GM12878 (cell line): ENCODE data around the gene ARHGAP30. TPM values are rescaled to one million over a fixed set of nuclear protein-coding genes. Genes with fewer than 3 reads are reported as not detected.

Experiments used
- ATAC-seq: fragments of 200-7000 bp; cut with Tn5 transposase; 3 replicates; pipeline ENCODE4 v1.9.1; 2020; ENCODE audit warnings: mild to moderate bottlenecking, moderate library complexity
- BruUV-seq: library from RNA; stranded (reverse); fragments of 400-500 nt; replicated peaks from 2 replicates; lab custom pipeline; 2021; lab: Mats Ljungman, UMichigan
- CTCF ChIA-PET: fragments of 300-600 bp; sonication (Branson Sonifier 250); formaldehyde crosslinking; extraction: SDS; loops from one replicate; lab custom pipeline; 2021; ENCODE audit warnings: inconsistent platforms; lab: Yijun Ruan, JAX
- POLR2A ChIA-PET: fragments of 350-600 bp; formaldehyde crosslinking; extraction: SDS; loops from one replicate; lab custom pipeline; 2021; ENCODE audit warnings: inconsistent platforms; lab: Charles Lee
- RAD21 ChIA-PET: fragments of 300-600 bp; sonication (Branson Sonifier 250); formaldehyde crosslinking; loops from one replicate; lab custom pipeline; 2023; ENCODE audit warnings: antibody characterized with exemption; ENCODE audit not compliant: unreplicated experiment; lab: Charles Lee
- SMC1A ChIA-PET: fragments of 300-600 bp; sonication (Branson Sonifier 250); formaldehyde crosslinking; loops from one replicate; lab custom pipeline; 2023; ENCODE audit not compliant: unreplicated experiment, uncharacterized antibody; lab: Charles Lee
- DNase-seq: peaks from one replicate; pipeline ENCODE4 v3.0.0-alpha.2; 2011; ENCODE audit warnings: low read depth, low spot score
- FAIRE-seq: peaks from 3 replicates; lab custom pipeline; 2011; peaks lifted over from hg19 to GRCh38; lab: Jason Lieb, UNC
- H2AFZ ChIP-seq: 2 replicates; pipeline ENCODE4 v1.6.0; 2011; ENCODE audit warnings: low read depth, low read length, control low read depth; ENCODE audit not compliant: control insufficient read depth
- H3K27ac ChIP-seq: 2 replicates; pipeline ENCODE4 v1.5.1; 2011; ENCODE audit warnings: control low read depth; ENCODE audit not compliant: control insufficient read depth, insufficient read depth
- H3K27me3 ChIP-seq, 2 experiments: replicated peaks in 1 of 2; 2 replicates each; pipeline versions ENCODE4 v1.6.0 to v1.6.1; 2011; ENCODE audit warnings: low read length in 1 of 2; ENCODE audit not compliant: control insufficient read depth in 2 of 2, insufficient read depth in 2 of 2
- H3K36me3 ChIP-seq, 2 experiments: 2 replicates each; pipeline ENCODE4 v1.5.1; 2011; ENCODE audit warnings: low read length in 1 of 2; ENCODE audit not compliant: control insufficient read depth in 2 of 2, insufficient read depth in 2 of 2
- H3K4me1 ChIP-seq: 2 replicates; pipeline ENCODE4 v1.6.1; 2011; ENCODE audit warnings: mild to moderate bottlenecking, low read length, moderate library complexity, mixed read lengths; ENCODE audit not compliant: control insufficient read depth, insufficient read depth
- H3K4me2 ChIP-seq: 2 replicates; pipeline ENCODE4 v1.6.0; 2011; ENCODE audit warnings: control low read depth; ENCODE audit not compliant: control insufficient read depth, insufficient read depth
- H3K4me3 ChIP-seq: fragments of 200-600 bp; sonication (generic); 2 replicates; pipeline ENCODE4 v1.5.1; 2016
- H3K79me2 ChIP-seq: 2 replicates; pipeline ENCODE4 v1.6.0; 2011; ENCODE audit warnings: low read length; ENCODE audit not compliant: control insufficient read depth, insufficient read depth
- H3K9ac ChIP-seq: 2 replicates; pipeline ENCODE4 v1.8.0; 2011; ENCODE audit warnings: low read length, control low read depth, mixed read lengths; ENCODE audit not compliant: control insufficient read depth, insufficient read depth
- H3K9me3 ChIP-seq: replicated peaks from 3 replicates; pipeline ENCODE4 v1.5.1; 2011; ENCODE audit warnings: mild to moderate bottlenecking, low read length; ENCODE audit not compliant: control insufficient read depth, insufficient read depth
- H4K20me1 ChIP-seq: 2 replicates; pipeline ENCODE4 v1.6.0; 2011; ENCODE audit not compliant: control insufficient read depth, insufficient read depth
- CEBPB ChIP-seq, 2 experiments: fragments of 150-350 bp in 1 of 2; IDR thresholded peaks; 2 replicates each; pipeline ENCODE4 v1.6.1; 2012 to 2014; ENCODE audit warnings: low read depth in 2 of 2, low read length in 2 of 2, borderline replicate concordance in 1 of 2, inconsistent platforms in 1 of 2
- IKZF2 ChIP-seq, 2 experiments: fragments of 450-650 bp; IDR thresholded peaks; 2 replicates each; pipeline ENCODE4 v1.6.1; 2017; ENCODE audit warnings: mild to moderate bottlenecking in 2 of 2, moderate library complexity in 2 of 2
- MEF2A ChIP-seq: IDR thresholded peaks from 2 replicates; pipeline ENCODE4 v1.6.1; 2011; ENCODE audit warnings: low read depth, mild to moderate bottlenecking, low read length, moderate library complexity; ENCODE audit not compliant: insufficient read depth
- PML ChIP-seq: IDR thresholded peaks from 2 replicates; pipeline ENCODE4 v1.6.1; 2012; ENCODE audit warnings: low read length, inconsistent platforms
- POLR2AphosphoS5 ChIP-seq: IDR thresholded peaks from 2 replicates; pipeline ENCODE4 v1.6.1; 2011; ENCODE audit warnings: mild to moderate bottlenecking, low read length, inconsistent platforms
- ZBTB4 ChIP-seq: fragments of 450-650 bp; formaldehyde crosslinking; IDR thresholded peaks from 2 replicates; pipeline ENCODE4 v1.4.0; 2022; ENCODE audit warnings: mild to moderate bottlenecking, moderate library complexity
- ZBTB40 ChIP-seq: fragments of 450-650 bp; IDR thresholded peaks from 2 replicates; pipeline ENCODE4 v1.6.1; 2016; ENCODE audit warnings: mild to moderate bottlenecking, moderate library complexity, borderline replicate concordance
- ZNF384 ChIP-seq: IDR thresholded peaks from 2 replicates; pipeline ENCODE4 v1.6.1; 2012; ENCODE audit warnings: low read depth, mild to moderate bottlenecking, low read length, improper control_type of control experiment, borderline replicate concordance
- ZNF622 ChIP-seq: fragments of 450-650 bp; IDR thresholded peaks from 2 replicates; pipeline ENCODE4 v1.6.1; 2017; ENCODE audit warnings: mild to moderate bottlenecking, inconsistent platforms
- WGBS: methylation state at CpG from one replicate; pipeline ENCODE4 v1.1.6; 2016; ENCODE audit warnings: low lambda C conversion rate; ENCODE audit not compliant: insufficient replicate concordance, insufficient coverage; ENCODE audit errors: missing lambda C conversion rate; 5-methylcytosine and 5-hydroxymethylcytosine counted together
- in situ Hi-C: fragments of 300-500 bp; cut with MboI; formaldehyde crosslinking; loops from 9 replicates; pipeline ENCODE4 v1.14.3; 2018; ENCODE audit warnings: mixed read lengths
- intact Hi-C: fragments of 100-400 bp; cut with micrococcal nuclease; formaldehyde crosslinking; loops from one replicate; pipeline ENCODE4 v1.14.2; 2022; ENCODE audit not compliant: unreplicated experiment
- polyA plus RNA-seq, 11 experiments: library from polyadenylated mRNA; depleted of rRNA in 4 of 11; unstranded in 6 of 11; stranded (reverse) in 5 of 11; fragments of >200 nt; fragmentation: Nextera tagmentation in 4 of 11; fragmentation: Illumina TruSeq in 1 of 11; extraction: Ambion mirVana in 4 of 11; extraction: Trizol in 1 of 11; gene quantifications; 1 replicate in 1 of 11; 2 replicates in 10 of 11; pipeline versions ENCODE4 v1.2.1 to v1.2.3, GENCODE V29; 2011 to 2016; ENCODE audit warnings: inconsistent platforms in 2 of 11, missing spikeins in 2 of 11, low read depth in 1 of 11
- total RNA-seq, 4 experiments: library from RNA; depleted of rRNA in 3 of 4; stranded (reverse); fragments of >200 nt in 3 of 4; fragmentation: Illumina TruSeq in 1 of 4; extraction: Trizol in 1 of 4; gene quantifications; 2 replicates each; pipeline versions ENCODE4 v1.2.1 to v1.2.3, GENCODE V29; 2013 to 2021
- TF ChIP-seq, protein P1 (sequence below): fragments of 450-650 bp; IDR thresholded peaks from 2 replicates; pipeline ENCODE4 v1.6.1; 2018; ENCODE audit warnings: borderline replicate concordance, mild to moderate bottlenecking; ENCODE audit not compliant: partially characterized antibody

The ARHGAP30 gene
- total and polyA plus RNA-seq, 10 of the 15 experiments (the other 5 are each of a cell fraction or from before 2014, with no cell fraction given): 12.9 to 143 (median 76.3) TPM

GRCh38 chr1:161039154-161039545 lies 30.5 kb downstream of the ARHGAP30 start:
- H3K4me1 ChIP-seq: peaks cover 13% of the 10 kb centered on the region
- FAIRE-seq (no peak), ATAC-seq (no peak), DNase-seq (no peak)
- SMC1A ChIA-PET: interaction anchor here (0.9 to 6.3 kb wide), 10 partner anchors 8 to 58 kb away, joined by 3 to 51 read pairs (median 6); partner anchors contain the start of genes ARHGAP30 and F11R
- POLR2A ChIA-PET: interaction anchor here (0.7 to 2.2 kb wide), 11 partner anchors 18 to 331 kb away, joined by 3 to 21 read pairs (median 4); partner anchors contain the start of genes ARHGAP30 and F11R
- intact Hi-C loops (no loop called here), in situ Hi-C loops (no loop called here)
- no peaks in the 10 kb centered on the region for H4K20me1 ChIP-seq
- peaks cover 22 to 34% of the 10 kb centered on the region in 2 experiments for H3K36me3 ChIP-seq
- RAD21 ChIA-PET: interaction anchor here (1.0 to 4.2 kb wide), 8 partner anchors 8 to 58 kb away, joined by 3 to 22 read pairs (median 10); partner anchors contain the start of genes ARHGAP30 and F11R
- peak overlapping the region; percentile 41 for H3K9ac ChIP-seq
- H2AFZ ChIP-seq: peak overlapping the region; percentile 83
- H3K79me2 ChIP-seq: peaks cover 12% of the 10 kb centered on the region
- BruUV-seq: no TSS peak
- H3K4me2 ChIP-seq: peak overlapping the region; percentile 57
- peak overlapping the region; percentile 87; the same call in 1 of the 2 replicates for H3K4me3 ChIP-seq
- H3K27me3 ChIP-seq: no peaks in the 10 kb centered on the region
- WGBS: 0% methylated on average over 3 of the region's 3 CpGs
- 0 out of 2 replicates have a peak overlapping the region, but pooled peaks have one; percentile 69 for H3K27ac ChIP-seq
- CTCF ChIA-PET: interaction anchor here (0.9 to 11.1 kb wide), 11 partner anchors 8 to 127 kb away, joined by 3 to 181 read pairs (median 14); partner anchors contain the start of genes ARHGAP30, F11R, KLHDC9 and PPOX
- no peaks in the 10 kb centered on the region for H3K9me3 ChIP-seq
- TF ChIP-seq, protein P1, sequence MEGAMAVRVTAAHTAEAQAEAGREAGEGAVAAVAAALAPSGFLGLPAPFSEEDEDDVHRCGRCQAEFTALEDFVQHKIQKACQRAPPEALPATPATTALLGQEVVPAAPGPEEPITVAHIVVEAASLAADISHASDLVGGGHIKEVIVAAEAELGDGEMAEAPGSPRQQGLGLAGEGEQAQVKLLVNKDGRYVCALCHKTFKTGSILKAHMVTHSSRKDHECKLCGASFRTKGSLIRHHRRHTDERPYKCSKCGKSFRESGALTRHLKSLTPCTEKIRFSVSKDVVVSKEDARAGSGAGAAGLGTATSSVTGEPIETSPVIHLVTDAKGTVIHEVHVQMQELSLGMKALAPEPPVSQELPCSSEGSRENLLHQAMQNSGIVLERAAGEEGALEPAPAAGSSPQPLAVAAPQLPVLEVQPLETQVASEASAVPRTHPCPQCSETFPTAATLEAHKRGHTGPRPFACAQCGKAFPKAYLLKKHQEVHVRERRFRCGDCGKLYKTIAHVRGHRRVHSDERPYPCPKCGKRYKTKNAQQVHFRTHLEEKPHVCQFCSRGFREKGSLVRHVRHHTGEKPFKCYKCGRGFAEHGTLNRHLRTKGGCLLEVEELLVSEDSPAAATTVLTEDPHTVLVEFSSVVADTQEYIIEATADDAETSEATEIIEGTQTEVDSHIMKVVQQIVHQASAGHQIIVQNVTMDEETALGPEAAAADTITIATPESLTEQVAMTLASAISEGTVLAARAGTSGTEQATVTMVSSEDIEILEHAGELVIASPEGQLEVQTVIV: no peak
- TF ChIP-seq ZBTB40: peak; percentile 39; the same call in 1 of the 2 replicates
- TF ChIP-seq CEBPB (IDR thresholded peaks at IDR 0.05; ENCODE audit: borderline replicate concordance in 1 of 2, low read depth in 2 of 2, low read length in 2 of 2): no peak
- no peak for TF ChIP-seq ZNF622
- no peak for TF ChIP-seq IKZF2 (IDR thresholded peaks at IDR 0.05)
- TF ChIP-seq ZNF384: peak; percentile 17; the same call in 1 of the 2 replicates
- no peak for TF ChIP-seq ZBTB4 (CRISPR knock-in tag)
- no peak for TF ChIP-seq POLR2AphosphoS5
- no peak for TF ChIP-seq MEF2A
- TF ChIP-seq PML: peak; percentile 6; the same call in 1 of the 2 replicates
